Cerebellar nuclear complex (tissue), 1 donor: ENCODE measurements around the gene SPCS3.
"Not testable (repeated sequence)": the region's sequence is repeated elsewhere in the genome, so short reads cannot be mapped to it uniquely, and the experiment has no call there.

Source experiments
- DNase-seq, 2 experiments: peaks; one replicate each; lab custom pipeline; 2025; lab: John Stamatoyannopoulos, UW

Gene SPCS3

GRCh38 chr4:176306837-176307665, 12.7 kb upstream of the SPCS3 start:
- no peak for DNase-seq

- DNase-seq = no peak
Measured at GRCh38 chr4:176307666-176307930, 12.2 kb upstream of the SPCS3 start.

- DNase-seq = no peak
Measured at GRCh38 chr4:176308441-176308840, 11.3 kb upstream of the SPCS3 start.

- DNase-seq = no peak
Measured at GRCh38 chr4:176309046-176309445, 10.7 kb upstream of the SPCS3 start.

- no peak for DNase-seq
Measured at GRCh38 chr4:176309772-176310171, 10.0 kb upstream of the SPCS3 start.

- DNase-seq = no peak
Measured at GRCh38 chr4:176313596-176314336, 6.0 kb upstream of the SPCS3 start.

- no peak for DNase-seq
Measured at GRCh38 chr4:176319151-176319703, 539 bp upstream of the SPCS3 start.

GRCh38 chr4:176320340-176320975, 692 bp downstream of the SPCS3 start:
- DNase-seq = peak in 1 of 2 experiments; percentile 55

- DNase-seq = no peak
Measured at GRCh38 chr4:176320976-176321361, 1.2 kb downstream of the SPCS3 start.

GRCh38 chr4:176321589-176321988, 1.8 kb downstream of the SPCS3 start:
- DNase-seq = no peak

- no peak for DNase-seq
Measured at GRCh38 chr4:176323511-176324160, 3.9 kb downstream of the SPCS3 start.

GRCh38 chr4:176324876-176325275, 5.1 kb downstream of the SPCS3 start:
- DNase-seq = not testable (repeated sequence)

GRCh38 chr4:176333076-176333475, 13.3 kb downstream of the SPCS3 start:
- no peak for DNase-seq

GRCh38 chr4:176334066-176334465, 14.3 kb downstream of the SPCS3 start:
- DNase-seq = no peak

- DNase-seq = no peak
Measured at GRCh38 chr4:176335421-176335820, 15.7 kb downstream of the SPCS3 start.

GRCh38 chr4:176339936-176340761, 20.4 kb downstream of the SPCS3 start:
- no peak for DNase-seq

- DNase-seq = peak in 1 of 2 experiments; percentile 58
Measured at GRCh38 chr4:176340871-176341685, 21.3 kb downstream of the SPCS3 start.

- no peak for DNase-seq
Measured at GRCh38 chr4:176342384-176342783, 22.6 kb downstream of the SPCS3 start.

GRCh38 chr4:176343286-176343685, 23.5 kb downstream of the SPCS3 start:
- DNase-seq = no peak

- not testable (repeated sequence) for DNase-seq
Measured at GRCh38 chr4:176345346-176345745, 25.6 kb downstream of the SPCS3 start.
